ENCODE data around the gene NTM.
"Not testable (repeated sequence)": the region's sequence is repeated elsewhere in the genome, so short reads cannot be mapped to it uniquely, and the experiment has no call there.

NTM gene

DNA sequence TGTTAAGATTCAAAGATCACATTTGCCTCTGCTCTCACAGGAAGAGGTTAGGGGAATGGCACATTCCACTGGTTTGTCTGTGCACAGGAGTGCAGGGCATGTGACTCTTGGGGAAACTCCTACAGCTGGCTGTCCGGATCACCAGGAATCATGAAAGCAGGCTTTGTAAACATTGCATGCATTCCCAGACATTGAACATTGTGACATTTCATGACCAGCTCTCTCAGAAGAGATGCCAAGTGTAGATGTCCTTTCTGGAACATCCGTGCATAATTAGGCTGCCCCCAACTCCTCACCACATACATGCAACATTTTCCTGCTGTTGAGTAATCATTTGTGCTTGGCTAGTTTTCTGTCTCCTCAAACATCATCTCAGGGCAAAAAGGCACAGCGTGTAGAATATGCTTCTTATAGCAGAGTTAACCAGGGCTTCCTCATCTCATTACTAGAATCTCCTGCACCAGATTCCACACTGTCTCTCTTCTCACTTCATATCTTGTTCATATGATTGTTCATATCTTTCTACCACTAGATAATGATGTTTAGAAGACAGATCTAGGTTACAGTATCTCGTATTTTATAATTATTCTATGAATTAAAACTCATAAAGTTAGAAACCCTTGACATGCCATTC, 694.7 kb downstream of the NTM start:
- DNase-seq = no peak

DNA sequence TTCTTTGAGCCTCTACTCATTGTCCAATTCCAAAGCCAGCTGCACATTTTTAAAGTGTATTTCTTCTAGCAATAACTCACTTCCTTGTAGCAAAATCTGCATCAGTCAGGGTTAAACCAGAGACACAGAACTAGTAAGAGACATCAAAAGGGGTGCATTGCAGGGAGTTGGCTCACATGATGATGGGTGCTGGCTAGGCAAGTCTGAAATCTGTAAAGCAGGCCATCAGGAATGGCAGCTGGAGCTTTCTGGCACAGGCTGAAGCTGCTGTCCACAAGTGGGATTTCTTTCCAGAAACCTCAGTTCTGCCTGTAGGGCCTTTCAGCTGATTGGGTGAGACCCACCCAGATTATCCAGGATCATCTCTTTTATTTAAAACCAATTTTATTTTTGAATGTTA, 698.1 kb downstream of the NTM start:
- DNase-seq = no peak

DNA sequence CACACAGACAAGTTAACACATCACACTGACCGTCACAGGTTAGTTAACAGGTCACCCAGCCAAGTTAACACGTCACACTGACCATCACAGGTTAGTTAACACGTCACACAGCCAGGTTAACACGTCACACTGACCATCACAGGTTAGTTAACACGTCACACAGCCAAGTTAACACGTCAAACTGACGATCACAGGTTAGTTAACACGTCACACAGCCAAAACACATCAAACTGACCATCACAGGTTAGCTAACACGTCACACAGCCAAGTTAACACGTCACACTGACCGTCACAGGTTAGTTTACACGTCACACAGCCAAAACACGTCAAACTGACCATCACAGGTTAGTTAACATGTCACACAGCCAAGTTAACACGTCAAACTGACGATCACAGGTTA, 699.2 kb downstream of the NTM start:
- DNase-seq = not testable (repeated sequence)

DNA sequence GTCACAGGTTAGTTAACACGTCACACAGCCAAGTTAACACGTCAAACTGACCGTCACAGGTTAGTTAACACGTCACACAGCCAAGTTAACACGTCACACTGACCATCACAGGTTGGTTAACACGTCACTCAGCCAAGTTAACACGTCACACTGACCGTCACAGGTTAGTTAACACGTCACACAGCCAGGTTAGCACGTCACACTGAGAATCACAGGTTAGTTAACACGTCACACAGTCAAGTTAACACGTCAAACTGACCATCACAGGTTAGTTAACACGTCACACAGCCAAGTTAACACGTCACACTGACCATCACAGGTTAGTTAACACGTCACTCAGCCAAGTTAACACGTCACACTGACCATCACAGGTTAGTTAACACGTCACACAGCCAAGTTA, 700.5 kb downstream of the NTM start:
- DNase-seq = not testable (repeated sequence)

DNA sequence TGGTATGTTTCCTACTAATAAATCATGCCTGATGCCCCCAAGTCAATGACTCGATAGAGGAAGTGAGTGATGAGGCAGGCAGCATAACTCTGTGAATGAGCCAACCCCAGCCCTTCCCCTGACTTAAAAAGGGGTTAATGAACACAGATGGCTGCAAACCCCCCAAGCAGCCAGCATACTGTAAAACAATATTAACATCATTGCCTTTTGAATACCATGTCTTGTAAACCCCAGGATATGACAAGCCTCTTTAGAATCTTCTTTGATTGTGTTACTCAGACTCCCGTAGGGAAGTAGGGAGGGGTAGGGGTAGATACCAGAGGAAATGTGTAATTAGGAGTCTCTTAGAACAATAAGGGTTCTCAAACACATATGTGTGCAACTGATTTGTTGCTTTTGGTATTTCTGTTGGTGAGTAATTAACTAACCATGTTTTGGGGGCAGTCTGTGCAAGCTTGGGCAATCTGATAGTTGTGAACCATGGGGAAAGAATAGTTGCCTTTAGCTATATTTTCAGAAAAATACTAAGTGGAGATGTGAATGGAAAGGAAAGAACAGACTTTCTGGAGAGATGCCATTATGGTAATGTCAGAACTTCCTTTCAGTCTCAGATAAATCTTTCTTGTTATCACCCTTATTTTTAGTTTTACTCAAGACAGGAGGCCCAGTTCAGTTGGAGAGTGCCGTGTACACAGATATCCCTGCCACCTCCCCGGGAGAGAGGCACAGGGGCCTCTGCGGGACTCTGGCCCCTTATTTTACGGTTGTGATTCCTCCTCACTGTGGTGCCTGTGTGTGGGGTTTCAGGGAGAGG, 701.8 kb downstream of the NTM start:
- DNase-seq = no peak

DNA sequence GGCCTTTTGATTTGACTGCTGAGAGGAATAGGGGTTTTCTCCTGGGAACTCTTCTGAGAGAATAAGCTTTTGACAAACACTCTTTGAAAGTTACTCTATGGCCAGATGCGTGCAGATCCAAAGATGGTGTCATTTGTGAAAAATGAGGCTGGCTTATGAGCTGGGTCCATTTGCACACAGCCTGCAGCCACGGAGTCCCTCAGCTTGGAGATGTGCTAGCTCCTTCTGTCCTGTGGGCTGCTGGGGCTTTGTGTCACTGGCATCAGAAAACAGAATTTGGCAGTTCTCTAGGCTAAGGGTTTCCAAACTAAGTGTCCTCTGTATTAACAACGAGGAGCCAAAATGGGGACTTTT, 702.4 kb downstream of the NTM start:
- no peak for DNase-seq

DNA sequence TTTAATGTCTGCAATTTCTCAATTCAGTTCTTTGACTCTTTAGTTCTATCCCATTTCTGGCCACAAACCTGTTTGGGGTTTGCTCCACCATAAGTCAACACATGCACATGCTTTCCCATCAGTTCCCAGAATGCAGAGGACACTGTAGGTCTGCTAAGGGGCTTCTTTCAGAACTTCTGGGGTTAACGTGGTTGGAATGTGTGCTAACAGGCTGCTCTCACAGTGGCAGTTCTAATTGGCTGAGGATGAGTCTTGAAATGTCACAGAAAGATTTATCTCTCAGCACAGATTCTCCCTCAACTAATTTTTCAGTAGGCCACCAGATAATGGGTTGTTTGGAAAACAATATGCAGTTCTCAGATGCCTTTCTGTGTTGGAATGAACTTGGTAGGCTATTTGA, 703.4 kb downstream of the NTM start:
- DNase-seq = no peak

DNA sequence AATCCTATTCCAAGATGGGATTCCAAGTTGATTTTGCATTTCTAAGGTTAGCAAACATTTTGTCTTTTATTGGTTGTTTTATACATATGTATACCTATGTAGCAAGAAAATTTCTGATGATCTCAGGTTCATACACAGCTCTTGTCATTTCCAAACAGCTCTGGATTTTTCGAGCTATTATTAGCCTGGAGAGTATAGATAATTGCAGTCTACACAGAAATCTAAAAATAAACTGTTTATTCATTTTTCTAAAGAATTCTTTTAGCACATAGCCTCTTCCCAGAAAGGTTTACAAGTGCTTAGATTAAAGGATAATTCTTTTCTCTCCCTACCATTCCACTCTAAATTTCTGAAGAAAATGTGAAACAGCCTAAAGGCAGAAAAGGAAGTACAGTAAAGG, 705.0 kb downstream of the NTM start:
- DNase-seq = no peak

DNA sequence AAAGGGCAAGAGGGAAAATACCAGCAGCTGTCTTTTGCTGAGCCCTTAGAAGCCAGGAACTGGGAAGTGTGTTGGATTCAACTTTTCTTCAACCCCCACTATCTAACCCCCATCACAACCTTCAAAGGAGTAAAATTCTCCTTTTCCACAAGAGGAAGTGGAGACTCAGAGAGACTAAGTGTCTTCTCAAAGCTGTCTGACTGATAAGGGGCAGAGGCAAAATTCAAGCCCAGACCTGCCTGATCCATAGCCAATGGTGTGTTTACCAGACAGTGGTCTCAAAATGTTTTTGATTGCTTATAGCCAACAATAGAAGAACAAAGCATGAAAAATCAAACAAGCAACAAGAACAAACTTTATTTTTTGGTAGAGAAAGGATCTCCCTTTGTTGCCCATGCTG, 707.0 kb downstream of the NTM start:
- no peak for DNase-seq

DNA sequence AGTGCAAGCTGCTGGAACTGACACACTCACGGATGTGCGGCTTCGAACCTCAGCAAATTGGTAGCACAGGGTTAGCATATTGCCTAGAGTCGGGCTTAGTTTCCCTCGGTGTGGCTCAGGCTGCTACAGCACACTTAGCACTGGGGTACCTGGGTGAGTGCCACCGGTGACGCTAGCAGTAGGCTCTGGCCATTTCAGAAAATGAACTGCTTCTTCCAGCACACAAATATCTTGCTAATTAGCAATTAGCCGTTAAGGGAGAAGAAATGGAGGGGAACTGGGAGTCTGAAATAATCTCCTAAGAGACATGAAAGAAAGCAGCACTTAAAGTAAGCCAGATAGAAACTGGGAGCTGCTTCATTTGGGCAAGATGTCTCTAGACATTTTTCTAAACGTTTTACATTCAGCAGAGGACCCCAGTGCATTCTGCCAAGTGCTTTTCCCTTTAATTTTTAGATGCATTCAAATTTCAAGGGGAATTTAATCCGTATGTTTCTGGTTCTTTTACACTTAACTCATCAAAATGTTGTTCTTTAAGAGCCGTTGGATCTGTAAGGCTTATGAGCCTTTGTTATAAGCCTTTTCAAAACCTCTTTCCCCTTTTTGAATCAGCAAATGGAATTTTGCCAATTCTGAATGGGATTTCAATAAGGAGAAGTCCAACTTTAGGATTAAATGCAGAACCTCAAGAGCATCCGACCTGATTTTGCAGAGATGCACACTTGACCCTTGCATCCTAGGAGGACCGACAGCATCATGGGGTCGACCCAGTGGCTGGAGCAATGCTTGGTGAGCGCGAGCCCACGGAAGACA, 708.1 kb downstream of the NTM start:
- DNase-seq = no peak

DNA sequence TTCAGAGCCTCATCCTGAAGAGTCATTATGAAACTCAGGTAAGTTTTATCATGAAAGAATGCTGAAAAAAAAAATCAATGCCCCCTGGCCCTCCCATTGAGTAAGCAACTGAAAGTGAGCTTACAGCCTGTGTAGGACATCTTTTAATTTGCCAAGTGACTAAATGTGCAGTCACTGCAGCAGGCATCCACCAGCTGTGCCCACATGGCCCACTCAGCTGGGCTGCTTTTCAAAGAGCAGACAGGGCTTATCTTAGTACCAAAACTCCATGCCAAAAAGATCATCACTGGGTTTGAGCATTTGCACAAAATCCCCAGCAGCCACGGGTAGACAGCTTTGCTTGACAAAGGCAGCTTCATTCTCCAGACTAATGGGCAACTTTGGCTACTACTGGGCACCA, 709.7 kb downstream of the NTM start:
- DNase-seq = no peak

DNA sequence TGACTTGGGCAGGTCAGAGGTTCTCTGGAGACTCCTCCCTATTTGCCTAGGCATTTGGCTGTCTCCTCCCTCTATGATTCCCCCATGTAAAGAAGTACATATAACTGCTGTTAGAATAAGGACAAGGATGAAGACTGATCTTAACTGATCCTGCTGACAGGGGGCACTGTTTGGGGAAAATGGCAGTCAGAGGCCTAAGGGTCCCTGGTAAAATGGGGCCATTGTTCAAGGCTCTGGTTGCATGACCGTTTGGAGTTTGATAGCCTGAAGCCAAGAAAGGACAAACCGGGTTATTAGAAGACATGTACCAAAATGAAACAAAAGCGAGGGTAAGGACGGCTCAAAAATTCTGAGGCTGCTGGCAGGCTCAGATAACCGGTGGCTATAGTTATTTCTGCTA, 712.2 kb downstream of the NTM start:
- no peak for DNase-seq

DNA sequence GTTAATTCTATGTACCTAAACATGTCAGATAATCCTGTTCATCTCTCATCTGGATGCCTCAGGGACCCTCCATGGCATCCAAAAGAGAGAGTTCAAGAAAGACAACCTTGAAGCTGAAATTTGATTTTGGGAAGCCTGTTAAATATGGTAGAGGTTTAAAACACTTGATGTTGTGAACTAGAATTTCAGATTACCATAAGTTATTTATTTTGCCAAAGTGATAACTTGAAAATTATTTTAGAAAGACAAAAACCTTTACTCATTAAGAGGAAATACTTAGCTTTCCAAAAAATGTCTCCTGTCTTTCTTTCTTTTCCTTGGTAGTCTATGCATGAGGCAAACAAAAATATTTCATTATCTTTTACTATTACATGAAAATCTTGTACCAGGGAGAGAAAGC, 714.0 kb downstream of the NTM start:
- DNase-seq = no peak

DNA sequence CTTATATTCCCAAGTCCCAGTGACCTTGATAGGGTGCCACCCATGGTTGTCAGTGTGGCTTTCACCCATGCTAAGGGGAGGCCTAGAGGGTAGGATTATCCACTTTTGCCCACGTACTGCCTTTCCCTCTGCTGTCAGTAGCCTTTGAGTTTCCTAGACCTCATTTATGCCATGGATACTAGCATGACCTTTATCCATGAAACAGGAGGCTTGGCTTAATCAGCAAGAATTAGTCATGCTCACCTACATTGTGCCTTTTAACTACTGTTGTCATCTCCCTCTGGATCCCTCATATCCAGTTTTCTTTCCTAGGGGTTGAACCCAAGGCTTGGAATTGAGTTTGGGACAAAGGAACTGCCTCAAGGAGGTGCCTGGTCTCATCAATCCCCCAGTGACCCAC, 716.7 kb downstream of the NTM start:
- no peak for DNase-seq

DNA sequence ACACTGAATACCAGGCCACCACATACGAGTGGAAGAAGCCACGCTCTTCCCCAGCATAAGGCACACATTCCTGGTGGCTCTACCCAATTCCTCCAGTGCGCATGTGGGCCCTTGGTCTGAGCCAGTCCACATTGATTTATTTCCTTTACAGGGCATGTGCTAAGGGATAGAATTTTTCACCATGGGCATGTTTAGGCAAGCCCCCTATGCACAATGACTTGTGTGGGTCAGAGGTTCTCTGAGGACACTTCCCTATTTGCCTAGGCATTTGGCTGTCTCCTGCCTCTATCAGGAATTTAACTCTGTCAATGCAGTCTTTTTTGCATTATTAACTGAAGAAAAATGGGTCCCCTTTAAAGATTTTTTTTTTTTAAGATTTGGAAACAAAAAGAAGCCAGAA, 718.1 kb downstream of the NTM start:
- DNase-seq = no peak

DNA sequence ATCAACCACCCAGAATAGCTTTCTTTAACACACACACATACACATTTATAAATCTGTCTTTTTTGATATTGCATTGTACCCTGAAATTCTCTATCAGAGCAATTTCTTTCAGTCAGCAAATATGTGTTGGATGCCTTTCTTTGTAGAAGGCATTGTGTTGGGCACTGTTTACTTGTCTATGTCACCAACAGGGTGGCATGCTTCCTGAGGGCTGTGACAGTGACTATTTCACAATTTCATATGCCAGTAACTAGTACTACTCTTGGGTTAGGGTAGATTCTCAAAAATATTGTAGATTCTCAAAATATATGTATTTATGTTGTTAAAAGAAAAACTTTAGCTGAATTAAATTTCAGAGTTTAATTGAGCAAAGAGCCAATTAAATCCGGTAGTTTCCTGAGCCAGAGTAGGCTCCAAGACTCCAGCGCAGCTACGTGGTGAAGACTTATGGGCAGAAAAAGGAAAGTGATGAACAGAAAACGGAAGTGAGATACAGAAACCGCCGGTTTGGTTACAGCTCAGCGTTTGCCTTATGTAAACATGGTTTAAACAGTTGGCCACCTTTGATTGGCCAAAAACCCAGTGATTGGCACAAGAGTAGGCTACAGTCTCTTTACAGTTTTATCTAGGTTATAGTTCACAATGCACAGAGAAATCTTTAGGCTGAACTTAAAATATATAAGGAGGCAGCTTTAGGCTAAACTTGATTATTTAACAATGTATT, 723.3 kb downstream of the NTM start:
- DNase-seq = no peak

DNA sequence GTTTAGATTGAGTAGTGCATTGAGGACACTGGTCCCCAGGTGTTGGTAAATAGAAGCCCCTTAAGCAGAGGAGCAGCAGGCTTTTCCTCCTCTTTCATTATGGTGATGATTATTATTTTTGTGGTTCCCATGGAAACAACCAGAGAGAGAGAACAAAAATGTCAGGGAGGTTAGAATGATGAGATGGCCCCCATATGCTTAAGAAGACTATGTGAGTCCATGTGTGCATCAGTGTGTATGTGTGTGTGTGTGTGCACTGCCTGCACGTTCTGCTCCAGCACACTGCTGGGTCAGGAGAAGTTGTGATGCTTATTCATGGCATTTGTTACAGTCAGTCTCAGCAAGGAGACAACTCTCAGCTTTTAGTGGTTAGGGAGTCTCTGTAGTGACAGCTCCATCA, 724.2 kb downstream of the NTM start:
- no peak for DNase-seq

DNA sequence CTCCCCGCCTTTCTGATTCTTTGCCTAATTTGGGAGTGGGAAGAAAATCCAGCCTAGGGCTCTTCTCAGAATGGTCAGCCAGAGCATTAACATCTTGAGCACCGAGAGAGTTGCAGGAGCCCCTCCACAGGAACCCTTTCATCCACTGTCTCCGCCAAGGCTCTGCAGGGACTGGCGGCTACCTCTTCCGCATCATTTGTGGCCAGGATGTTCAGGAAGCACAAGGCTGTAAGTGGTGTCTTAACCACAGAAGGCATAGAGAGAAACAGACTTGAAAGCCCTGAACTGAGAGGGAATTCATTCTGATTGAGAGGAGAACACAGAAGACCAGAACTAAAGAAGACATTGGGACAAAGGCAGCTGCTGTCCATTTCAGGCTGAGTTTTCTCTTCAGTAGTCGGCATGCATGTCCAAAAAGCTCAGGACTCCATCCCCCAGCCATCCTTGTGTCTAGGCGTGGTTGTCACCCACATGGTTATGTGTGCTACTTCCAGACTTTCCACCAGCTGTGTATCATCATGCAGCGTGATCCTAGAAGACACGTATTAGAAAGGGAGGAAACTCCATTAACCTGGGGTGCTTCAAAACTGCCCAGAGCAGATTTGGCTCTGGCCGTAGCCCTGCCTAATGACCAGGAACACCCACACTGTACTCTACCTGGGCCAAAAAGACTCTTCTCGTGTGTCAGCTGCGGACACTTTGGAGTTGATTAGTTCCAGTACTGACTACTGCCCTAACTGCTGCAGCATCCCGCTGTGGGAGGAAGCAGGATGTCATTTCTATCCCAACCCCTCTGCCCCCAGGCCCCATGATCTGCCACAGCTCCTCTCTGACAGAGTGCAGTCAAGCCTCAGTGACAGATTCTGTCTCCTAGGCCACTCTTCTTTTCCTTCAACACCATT, 725.1 kb downstream of the NTM start:
- no peak for DNase-seq

DNA sequence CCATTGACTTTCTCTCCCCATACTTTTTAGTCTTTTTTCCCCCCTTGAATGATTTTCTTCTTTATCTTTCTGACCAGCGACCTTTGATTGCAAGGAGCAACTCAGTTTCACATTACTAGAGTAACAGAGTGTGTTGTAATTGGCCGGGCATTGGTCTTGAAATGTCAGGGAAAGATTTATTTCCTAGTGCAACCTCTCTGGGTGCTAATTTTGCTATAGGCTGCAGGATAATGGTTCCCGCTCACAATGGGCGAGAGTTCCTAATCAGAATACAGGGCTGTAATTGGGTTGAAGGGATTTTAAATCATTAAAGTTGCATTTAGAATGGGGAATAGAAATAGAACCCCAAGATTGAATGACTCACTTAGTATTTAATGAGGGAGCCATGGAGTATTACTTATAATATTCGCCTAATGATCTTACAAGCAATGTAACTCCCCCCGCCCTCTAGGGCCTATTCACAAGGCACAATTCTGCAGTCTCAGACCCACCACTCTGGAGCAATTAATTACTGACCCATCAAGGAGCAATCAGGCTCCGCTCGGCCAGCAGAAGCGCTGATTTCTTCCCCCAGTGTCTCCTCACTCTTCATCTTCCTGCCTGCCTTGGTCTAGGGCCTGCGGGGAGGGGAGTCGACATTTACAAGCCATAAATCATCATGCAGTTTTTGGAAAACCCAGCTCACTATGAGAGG, 725.9 kb downstream of the NTM start:
- DNase-seq = no peak

DNA sequence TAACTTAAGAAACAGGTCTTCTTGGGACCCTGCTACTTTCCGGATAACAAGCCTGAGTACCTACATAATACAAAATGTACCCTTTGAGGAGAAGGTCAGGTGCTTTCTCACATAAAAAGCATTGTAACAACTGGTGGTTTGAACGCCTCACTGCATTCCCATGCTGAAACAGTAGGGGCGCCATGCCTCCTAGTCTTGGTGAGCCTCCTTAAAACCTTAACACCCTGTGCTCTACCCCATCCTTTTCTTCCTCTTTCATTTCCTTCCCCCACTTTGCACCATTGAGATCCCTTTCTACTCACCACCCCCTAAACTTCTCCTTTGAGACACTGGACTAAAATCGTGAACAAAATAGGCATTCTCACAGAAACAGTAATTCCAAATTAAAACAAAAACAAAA, 729.3 kb downstream of the NTM start:
- DNase-seq = no peak

DNA sequence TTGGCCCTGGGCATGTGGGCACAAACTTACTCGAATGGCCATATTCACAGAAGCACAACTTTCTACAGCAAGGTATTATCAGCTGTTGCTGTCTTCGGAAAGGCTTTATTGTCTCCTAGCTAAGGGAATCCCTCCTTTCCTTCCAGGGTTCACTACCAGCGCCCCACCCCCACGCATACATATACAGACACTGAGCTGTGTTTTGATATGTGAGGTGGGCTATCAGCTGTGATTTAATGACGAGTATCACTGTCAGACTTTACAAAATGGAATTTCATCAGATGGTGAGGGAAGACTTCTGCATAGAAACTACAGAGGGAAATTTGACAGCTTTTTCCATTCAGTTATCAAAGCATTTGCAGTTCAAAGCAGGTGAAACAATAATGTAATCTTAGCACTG, 730.2 kb downstream of the NTM start:
- DNase-seq = no peak

DNA sequence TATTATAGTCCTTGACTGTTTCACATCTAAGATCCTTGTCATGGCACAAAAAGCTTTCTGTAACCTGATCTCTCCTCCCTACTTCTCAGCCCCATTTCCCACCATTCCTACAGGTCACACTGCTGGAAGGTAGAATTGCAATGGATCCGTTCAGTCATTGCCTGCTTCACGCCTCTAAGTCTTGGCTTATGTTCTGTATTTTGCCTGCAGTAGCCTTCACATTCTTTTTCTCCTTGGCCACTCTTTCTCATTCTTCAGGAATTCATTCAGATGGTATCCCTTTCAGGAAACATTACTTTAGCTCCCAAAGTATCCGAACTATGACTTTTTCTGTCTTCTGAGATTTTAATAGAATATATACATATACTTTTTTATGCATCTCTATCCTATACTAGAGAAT, 731.5 kb downstream of the NTM start:
- DNase-seq = no peak
